ENCODE results near the gene MST1. TPM values are rescaled to one million over a fixed set of nuclear protein-coding genes. Genes with fewer than 3 reads are reported as not detected.

MST1 gene
- total and polyA plus RNA-seq, 9 of the 15 experiments (the other 6 are each of a cell fraction or from before 2014, with no cell fraction given) = 0.08 to 1.8 (median 0.40) TPM

DNA sequence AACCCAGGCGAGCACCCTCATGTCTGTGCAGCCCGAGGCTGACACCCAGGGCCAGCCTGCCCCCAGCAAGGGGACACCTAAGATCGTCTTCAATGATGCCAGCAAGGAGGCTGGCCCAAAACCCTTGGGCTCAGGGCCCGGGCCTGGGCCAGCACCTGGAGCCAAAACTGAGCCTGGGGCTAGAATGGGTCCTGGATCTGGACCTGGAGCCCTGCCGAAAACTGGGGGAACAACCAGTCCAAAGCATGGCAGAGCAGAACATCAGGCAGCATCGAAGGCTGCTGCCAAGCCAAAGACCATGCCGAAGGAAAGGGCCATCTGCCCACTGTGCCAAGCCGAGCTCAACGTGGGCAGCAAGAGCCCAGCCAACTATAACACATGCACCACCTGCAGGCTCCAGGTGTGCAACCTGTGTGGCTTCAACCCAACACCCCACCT, 46.5 kb downstream of the MST1 start:
- in situ Hi-C loops (cut with MboI) = no loop called here
- intact Hi-C loops (cut with micrococcal nuclease) = no loop called here
- Histone ChIP-seq H3K36me3 (ENCODE audit: control insufficient read depth, insufficient read depth, low read length) (no peaks in the 10 kb centered on the region), H3K4me2 (ENCODE audit: insufficient read depth, low read length) (no peak overlapping the region), H4K20me1 (replicated peaks; ENCODE audit: control insufficient read depth, insufficient read depth, low read length) (no peaks in the 10 kb centered on the region), H3K4me1 (replicated peaks in 1 of 2; ENCODE audit: control insufficient read depth in 2 of 2, insufficient read depth in 2 of 2, low read length in 2 of 2) (peaks cover 11 to 17% of the 10 kb centered on the region in 2 experiments; a peak in 3 of 5 replicates), H3K9me1 (ENCODE audit: control insufficient read depth, insufficient read depth, low read length) (no peaks in the 10 kb centered on the region), H3K79me2 (ENCODE audit: control insufficient read depth, insufficient read depth, low read length) (no peaks in the 10 kb centered on the region), H2AFZ (ENCODE audit: low read depth, low read length) (no peak overlapping the region), H3K4me3 (no peak overlapping the region), H3K9me3 (replicated peaks; ENCODE audit: control insufficient read depth, insufficient read depth, low read depth, low read length) (no peaks in the 10 kb centered on the region), H3K27ac (ENCODE audit: extremely low read depth, low read depth, low read length) (no peak overlapping the region), H3K9ac (ENCODE audit: insufficient read depth in 1 of 2, low read depth in 2 of 2, low read length in 2 of 2) (no peak overlapping the region), H3K27me3 (ENCODE audit: control insufficient read depth in 2 of 2, insufficient read depth in 2 of 2, low read length in 2 of 2) (no peaks in the 10 kb centered on the region)
- 66% methylated on average over 9 of the region's 9 CpGs for WGBS (ENCODE audit: insufficient coverage, low coverage, missing lambda C conversion rate)
- ChIA-PET CTCF (ENCODE audit: low intra/inter-chr PET ratio) (no interaction called here), POLR2A (no interaction called here)
- TF ChIP-seq PCBP1 (IDR thresholded peaks at IDR 0.05; ENCODE audit: low read depth, low read length, poor library complexity, severe bottlenecking) (no peak), ATF3 (IDR thresholded peaks at IDR 0.05) (no peak), ATF3 (CRISPR knock-in tag; conservative IDR thresholded peaks at IDR 0.05) (no peak), SIX5 (IDR thresholded peaks at IDR 0.05; ENCODE audit: borderline replicate concordance in 1 of 2, insufficient read depth in 1 of 2, low read depth in 1 of 2, low read length in 2 of 2) (no peak), HNRNPUL1 (IDR thresholded peaks at IDR 0.05; ENCODE audit: low read length) (no peak), SUPT5H (IDR thresholded peaks at IDR 0.05) (no peak)
- no TSS peak for BruUV-seq (replicated peaks)
- no peak for FAIRE-seq
- no peak for DNase-seq (ENCODE audit: extremely low read depth in 1 of 4, low spot score in 3 of 4)
- ATAC-seq = no peak
